H1 (cell line): ENCODE data around the gene IL16. TPM values are rescaled to one million over a fixed set of nuclear protein-coding genes. Genes with fewer than 3 reads are reported as not detected.

ENCODE experiments used
- CTCF ChIA-PET: fragments of 300-600 bp; sonication (Branson Sonifier 250); formaldehyde crosslinking; loops from one replicate; lab custom pipeline; 2021; ENCODE audit not compliant: partially characterized antibody; lab: Charles Lee
- POLR2A ChIA-PET: fragments of 300-600 bp; sonication (Branson Sonifier 250); formaldehyde crosslinking; loops from one replicate; lab custom pipeline; 2021; ENCODE audit warnings: inconsistent platforms; ENCODE audit not compliant: partially characterized antibody; lab: Charles Lee
- DNase-seq, 2 experiments: peaks; one replicate each; pipeline versions ENCODE4 v3.0.0 to v3.0.0-alpha.2; 2010 to 2022; ENCODE audit warnings: low spot score in 2 of 2, low read depth in 1 of 2, mixed read lengths in 1 of 2
- FAIRE-seq: peaks from 2 replicates; lab custom pipeline; 2011; peaks lifted over from hg19 to GRCh38; lab: Jason Lieb, UNC
- H2AFZ ChIP-seq: 2 replicates; pipeline ENCODE4 v1.8.1; 2012; ENCODE audit warnings: low read length, inconsistent platforms
- H2AK5ac ChIP-seq: 2 replicates; pipeline ENCODE4 v1.6.1; 2013; ENCODE audit warnings: low read depth, low read length
- H2BK120ac ChIP-seq: replicated peaks from 2 replicates; pipeline ENCODE3; 2013; ENCODE audit warnings: low read depth, low read length, inconsistent platforms
- H2BK12ac ChIP-seq: 2 replicates; pipeline ENCODE4 v1.6.1; 2013; ENCODE audit warnings: low read depth, low read length
- H2BK15ac ChIP-seq: 2 replicates; pipeline ENCODE4 v1.6.1; 2013; ENCODE audit warnings: low read length
- H2BK20ac ChIP-seq: 2 replicates; pipeline ENCODE4 v1.6.1; 2013; ENCODE audit warnings: low read length
- H2BK5ac ChIP-seq: 2 replicates; pipeline ENCODE4 v1.6.1; 2013; ENCODE audit warnings: low read depth, low read length
- H3K14ac ChIP-seq: 2 replicates; pipeline ENCODE4 v1.6.1; 2013; ENCODE audit warnings: inconsistent platforms; ENCODE audit not compliant: insufficient read length
- H3K18ac ChIP-seq: 2 replicates; pipeline ENCODE4 v1.6.1; 2013; ENCODE audit warnings: low read length; ENCODE audit errors: extremely low read depth
- H3K23ac ChIP-seq: 2 replicates; pipeline ENCODE4 v1.6.1; 2013; ENCODE audit warnings: inconsistent platforms; ENCODE audit not compliant: insufficient read length
- H3K23me2 ChIP-seq: 2 replicates; pipeline ENCODE4 v1.6.1; 2013; ENCODE audit warnings: low read depth, low read length
- H3K27ac ChIP-seq: 2 replicates; pipeline ENCODE4 v1.6.1; 2011; ENCODE audit warnings: low read depth, low read length, inconsistent platforms
- H3K27me3 ChIP-seq, 4 experiments: replicated peaks in 1 of 4; 1 replicate in 1 of 4; 2 replicates in 3 of 4; pipeline versions ENCODE4 v1.6.1 to v1.8.1; 2011 to 2013; ENCODE audit warnings: low read length in 3 of 4, mild to moderate bottlenecking in 3 of 4, inconsistent platforms in 2 of 4, mixed read lengths in 2 of 4, moderate library complexity in 1 of 4; ENCODE audit not compliant: control insufficient read depth in 3 of 4, insufficient read depth in 3 of 4; ENCODE audit errors: extremely low read depth in 1 of 4
- H3K36me3 ChIP-seq, 4 experiments: 2 replicates each; pipeline versions ENCODE4 v1.6.1 to v1.8.1; 2011 to 2013; ENCODE audit warnings: mild to moderate bottlenecking in 4 of 4, low read length in 3 of 4, moderate library complexity in 2 of 4, control low read depth in 1 of 4, inconsistent platforms in 1 of 4; ENCODE audit not compliant: insufficient read depth in 4 of 4, control insufficient read depth in 2 of 4
- H3K4ac ChIP-seq: replicated peaks from 2 replicates; pipeline ENCODE3; 2013; ENCODE audit warnings: low read length, low read depth, mixed read lengths, inconsistent platforms; ENCODE audit not compliant: insufficient read length
- H3K4me1 ChIP-seq, 4 experiments: replicated peaks in 1 of 4; 1 replicate in 1 of 4; 2 replicates in 3 of 4; pipeline versions ENCODE4 v1.6.1 to v1.8.1; 2011 to 2013; ENCODE audit warnings: low read length in 3 of 4, inconsistent platforms in 2 of 4, mixed read lengths in 1 of 4; ENCODE audit not compliant: insufficient read depth in 4 of 4, control insufficient read depth in 3 of 4
- H3K4me2 ChIP-seq, 2 experiments: 2 replicates each; pipeline versions ENCODE4 v1.6.1 to v1.8.1; 2011 to 2013; ENCODE audit warnings: low read depth in 2 of 2, low read length in 2 of 2, control low read depth in 1 of 2, inconsistent platforms in 1 of 2, mild to moderate bottlenecking in 1 of 2; ENCODE audit not compliant: insufficient read depth in 1 of 2
- H3K4me3 ChIP-seq, 4 experiments: fragments of 200-600, 300-600 bp in 1 of 4; sonication (generic), shearing (Covaris generic), sonication (Bioruptor Twin) in 1 of 4; 2 replicates each; pipeline versions ENCODE4 v1.5.1 to v1.8.1; 2011 to 2016; ENCODE audit warnings: low read length in 4 of 4, low read depth in 3 of 4, control low read depth in 2 of 4, inconsistent platforms in 2 of 4, mild to moderate bottlenecking in 2 of 4, mixed read lengths in 1 of 4, moderate library complexity in 1 of 4; ENCODE audit not compliant: insufficient read depth in 2 of 4; ENCODE audit errors: extremely low read depth in 1 of 4
- H3K56ac ChIP-seq: replicated peaks from 2 replicates; pipeline ENCODE3; 2013; ENCODE audit warnings: low read depth, mild to moderate bottlenecking, mixed read lengths, low read length, inconsistent platforms; ENCODE audit not compliant: insufficient read length
- H3K79me1 ChIP-seq: 2 replicates; pipeline ENCODE4 v1.6.1; 2013; ENCODE audit warnings: low read depth, low read length, control low read depth
- H3K79me2 ChIP-seq, 2 experiments: 2 replicates each; pipeline versions ENCODE4 v1.6.1 to v1.8.1; 2012 to 2013; ENCODE audit warnings: low read length in 2 of 2, mild to moderate bottlenecking in 2 of 2, inconsistent platforms in 1 of 2; ENCODE audit not compliant: insufficient read depth in 2 of 2, control insufficient read depth in 1 of 2
- H3K9ac ChIP-seq, 4 experiments: replicated peaks in 1 of 4; 1 replicate in 1 of 4; 2 replicates in 3 of 4; pipeline versions ENCODE4 v1.6.1 to v1.8.1; 2011 to 2013; ENCODE audit warnings: low read depth in 3 of 4, low read length in 3 of 4, control low read depth in 2 of 4, mild to moderate bottlenecking in 2 of 4, moderate library complexity in 2 of 4, inconsistent platforms in 1 of 4; ENCODE audit errors: extremely low read depth in 1 of 4
- H3K9me3 ChIP-seq, 2 experiments: 2 replicates each; pipeline versions ENCODE4 v1.6.1 to v1.8.1; 2012 to 2013; ENCODE audit warnings: mild to moderate bottlenecking in 2 of 2, moderate library complexity in 2 of 2, control low read depth in 1 of 2, inconsistent platforms in 1 of 2, low read depth in 1 of 2, low read length in 1 of 2, mixed read lengths in 1 of 2; ENCODE audit not compliant: insufficient read depth in 2 of 2
- H4K20me1 ChIP-seq, 2 experiments: replicated peaks in 1 of 2; 2 replicates each; pipeline versions ENCODE3 to v1.8.1; 2011 to 2013; ENCODE audit warnings: inconsistent platforms in 2 of 2, low read length in 2 of 2, mild to moderate bottlenecking in 1 of 2; ENCODE audit not compliant: insufficient read depth in 2 of 2, control insufficient read depth in 1 of 2
- H4K5ac ChIP-seq: 2 replicates; pipeline ENCODE4 v1.6.1; 2013; ENCODE audit warnings: low read length, low read depth, mixed read lengths, inconsistent platforms; ENCODE audit not compliant: insufficient read length
- H4K8ac ChIP-seq: 2 replicates; pipeline ENCODE4 v1.8.0; 2013; ENCODE audit warnings: mild to moderate bottlenecking, moderate library complexity, low read length, inconsistent platforms; ENCODE audit not compliant: insufficient read depth; ENCODE audit errors: extremely low read depth
- H4K91ac ChIP-seq: replicated peaks from 2 replicates; pipeline ENCODE3; 2013; ENCODE audit warnings: low read length, mixed read lengths, inconsistent platforms; ENCODE audit not compliant: insufficient read length
- RAD21 ChIP-seq, 2 experiments: IDR thresholded peaks in 1 of 2; conservative IDR thresholded peaks in 1 of 2; 2 replicates each; pipeline ENCODE4 v1.6.1; 2011; ENCODE audit warnings: low read depth in 2 of 2, low read length in 2 of 2, improper control_type of control experiment in 1 of 2, inconsistent platforms in 1 of 2, mild to moderate bottlenecking in 1 of 2, moderate library complexity in 1 of 2
- RNF2 ChIP-seq: fragments of 200-900, 300-1000 bp; sonication (generic); IDR thresholded peaks from 2 replicates; pipeline ENCODE4 v1.7.1; 2016; ENCODE audit warnings: borderline replicate concordance, low read depth, mild to moderate bottlenecking, antibody characterized with exemption, low read length; ENCODE audit not compliant: poor library complexity, severe bottlenecking; ENCODE audit errors: missing control alignments
- SIRT6 ChIP-seq: IDR thresholded peaks from one replicate; pipeline ENCODE4 v1.7.1; 2012; ENCODE audit warnings: low read length, inconsistent platforms
- SP4 ChIP-seq: IDR thresholded peaks from 2 replicates; pipeline ENCODE4 v1.6.1; 2012; ENCODE audit warnings: low read length, inconsistent platforms
- WGBS, 2 experiments: shearing (Covaris generic) in 1 of 2; methylation state at CpG; one replicate each; pipeline versions ENCODE4 v1.1.6 to v1.1.7; 2013 to 2015; ENCODE audit warnings: low lambda C conversion rate in 2 of 2, mixed read lengths in 2 of 2, inconsistent platforms in 1 of 2, low coverage in 1 of 2, missing lambda C conversion rate in 1 of 2; ENCODE audit not compliant: insufficient replicate concordance in 2 of 2, insufficient coverage in 1 of 2, insufficient read length in 1 of 2; ENCODE audit errors: extremely low coverage in 1 of 2, missing lambda C conversion rate in 1 of 2; 5-methylcytosine and 5-hydroxymethylcytosine counted together
- polyA plus RNA-seq, 7 experiments: library from polyadenylated mRNA; depleted of rRNA in 3 of 7; stranded (reverse) in 5 of 7; unstranded in 2 of 7; fragments of >200 nt in 5 of 7; fragments of 200-250 nt in 2 of 7; gene quantifications; 1 replicate in 5 of 7; 2 replicates in 1 of 7; 4 replicates in 1 of 7; pipeline versions ENCODE4 v1.2.1 to v1.2.3, GENCODE V29; 2011 to 2013; ENCODE audit warnings: missing spikeins in 2 of 7, mixed read lengths in 2 of 7
- total RNA-seq: library from RNA; stranded (reverse); fragmentation: NEBNext Ultra II Directional; extraction: Animal tissue kit (Norgen Biotek cat#: 25700); gene quantifications from 2 replicates; pipeline ENCODE4 v1.2.1, GENCODE V29; 2021
- TF ChIP-seq, protein P1 (sequence below): IDR thresholded peaks from 2 replicates; pipeline ENCODE4 v1.6.1; 2012; ENCODE audit warnings: inconsistent platforms
- TF ChIP-seq, protein P2 (sequence below), 3 experiments: IDR thresholded peaks; 1 replicate in 2 of 3; 2 replicates in 1 of 3; pipeline versions ENCODE4 v1.5.1 to v1.6.1; 2011; ENCODE audit warnings: low read length in 3 of 3, mild to moderate bottlenecking in 3 of 3, inconsistent platforms in 2 of 3, low read depth in 1 of 3, moderate library complexity in 1 of 3; ENCODE audit not compliant: insufficient read depth in 1 of 3; ENCODE audit errors: control extremely low read depth in 1 of 3

Gene IL16
- total and polyA plus RNA-seq, 2 of the 8 experiments (the other 6 are each of a cell fraction or from before 2014, with no cell fraction given) = 0.03 to 0.09 TPM

GRCh38 chr15:81163961-81164800, 32.5 kb upstream of the IL16 start:
- TF ChIP-seq RNF2 (no peak), RAD21 (IDR thresholded peaks at IDR 0.05 in 1 of 2, conservative IDR thresholded peaks at IDR 0.05 in 1 of 2; ENCODE audit: low read depth in 2 of 2, low read length in 2 of 2) (peak; percentile 27 to 42; a peak in 3 of 4 replicates), SP4 (no peak), SIRT6 (no peak)
- TF ChIP-seq, protein P1, sequence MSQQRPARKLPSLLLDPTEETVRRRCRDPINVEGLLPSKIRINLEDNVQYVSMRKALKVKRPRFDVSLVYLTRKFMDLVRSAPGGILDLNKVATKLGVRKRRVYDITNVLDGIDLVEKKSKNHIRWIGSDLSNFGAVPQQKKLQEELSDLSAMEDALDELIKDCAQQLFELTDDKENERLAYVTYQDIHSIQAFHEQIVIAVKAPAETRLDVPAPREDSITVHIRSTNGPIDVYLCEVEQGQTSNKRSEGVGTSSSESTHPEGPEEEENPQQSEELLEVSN = peak; percentile 18; the same call in 1 of the 2 replicates
- TF ChIP-seq, protein P2, sequence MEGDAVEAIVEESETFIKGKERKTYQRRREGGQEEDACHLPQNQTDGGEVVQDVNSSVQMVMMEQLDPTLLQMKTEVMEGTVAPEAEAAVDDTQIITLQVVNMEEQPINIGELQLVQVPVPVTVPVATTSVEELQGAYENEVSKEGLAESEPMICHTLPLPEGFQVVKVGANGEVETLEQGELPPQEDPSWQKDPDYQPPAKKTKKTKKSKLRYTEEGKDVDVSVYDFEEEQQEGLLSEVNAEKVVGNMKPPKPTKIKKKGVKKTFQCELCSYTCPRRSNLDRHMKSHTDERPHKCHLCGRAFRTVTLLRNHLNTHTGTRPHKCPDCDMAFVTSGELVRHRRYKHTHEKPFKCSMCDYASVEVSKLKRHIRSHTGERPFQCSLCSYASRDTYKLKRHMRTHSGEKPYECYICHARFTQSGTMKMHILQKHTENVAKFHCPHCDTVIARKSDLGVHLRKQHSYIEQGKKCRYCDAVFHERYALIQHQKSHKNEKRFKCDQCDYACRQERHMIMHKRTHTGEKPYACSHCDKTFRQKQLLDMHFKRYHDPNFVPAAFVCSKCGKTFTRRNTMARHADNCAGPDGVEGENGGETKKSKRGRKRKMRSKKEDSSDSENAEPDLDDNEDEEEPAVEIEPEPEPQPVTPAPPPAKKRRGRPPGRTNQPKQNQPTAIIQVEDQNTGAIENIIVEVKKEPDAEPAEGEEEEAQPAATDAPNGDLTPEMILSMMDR (IDR thresholded peaks at IDR 0.05; ENCODE audit: control extremely low read depth in 1 of 3, insufficient read depth in 1 of 3, low read depth in 1 of 3, low read length in 3 of 3) = peak; percentile 19 to 25 (median 25); a peak in 2 of 4 replicates

More at GRCh38 chr15:81163961-81164800, 32.5 kb upstream of the IL16 start:
- CTCF ChIA-PET = interaction anchor here (0.6 to 3.9 kb wide), 19 partner anchors 8 to 306 kb away, joined by 3 to 25 read pairs (median 4); partner anchors contain the start of gene CFAP161
- H2BK120ac ChIP-seq = no peak overlapping the region
- H3K27ac ChIP-seq = no peak overlapping the region
- H3K23me2 ChIP-seq = no peaks in the 10 kb centered on the region
- H4K8ac ChIP-seq = no peak overlapping the region
- no peaks in the 10 kb centered on the region for H3K36me3 ChIP-seq
- no peak overlapping the region for H4K91ac ChIP-seq
- H3K4me2 ChIP-seq = no peak overlapping the region
- DNase-seq (no peak), FAIRE-seq (no peak)
- no peak overlapping the region for H3K18ac ChIP-seq
- no peaks in the 10 kb centered on the region for H3K4me1 ChIP-seq
- POLR2A ChIA-PET = no interaction called here
- no peaks in the 10 kb centered on the region for H3K79me2 ChIP-seq
- H3K14ac ChIP-seq = no peak overlapping the region
- no peak overlapping the region for H2BK20ac ChIP-seq
- no peak overlapping the region for H2BK5ac ChIP-seq
- H2AK5ac ChIP-seq = no peak overlapping the region
- no peak overlapping the region for H4K5ac ChIP-seq
- H3K23ac ChIP-seq = no peak overlapping the region
- H2BK12ac ChIP-seq = no peak overlapping the region
- H4K20me1 ChIP-seq = no peaks in the 10 kb centered on the region
- H3K9me3 ChIP-seq = no peaks in the 10 kb centered on the region
- no peaks in the 10 kb centered on the region for H3K79me1 ChIP-seq
- no peak overlapping the region for H3K4ac ChIP-seq
- H3K56ac ChIP-seq = no peak overlapping the region
- H2AFZ ChIP-seq = no peak overlapping the region
- no peak overlapping the region for H3K4me3 ChIP-seq
- H3K27me3 ChIP-seq = no peaks in the 10 kb centered on the region
- no peak overlapping the region for H3K9ac ChIP-seq
- H2BK15ac ChIP-seq = no peak overlapping the region
- 79% methylated on average over 3 of the region's 3 CpGs; no CpG with 5 or more reads in 1 of the 2 experiments for WGBS, 2 experiments
